SU-DHL-6 (cell line): ENCODE measurements around the gene RTRAF.

ENCODE experiments used
- H2AFZ ChIP-seq: fragments of 200-600 bp; sonication (generic); 2 replicates; pipeline ENCODE4 v1.6.1; 2014; ENCODE audit warnings: low read depth, mild to moderate bottlenecking, moderate library complexity, mixed read lengths, antibody characterized with exemption, low read length; ENCODE audit not compliant: severe bottlenecking
- H3F3A ChIP-seq: fragments of 200-600 bp; shearing (Covaris generic); 2 replicates; pipeline ENCODE4 v1.6.0; 2016; ENCODE audit warnings: antibody characterized with exemption, mild to moderate bottlenecking; ENCODE audit not compliant: insufficient read depth
- H3K27ac ChIP-seq: fragments of 200-600 bp; sonication (generic); 2 replicates; pipeline ENCODE4 v1.5.1; 2016; ENCODE audit warnings: low read depth, mild to moderate bottlenecking, low read length, moderate library complexity, mixed read lengths
- H3K27me3 ChIP-seq: fragments of 200-600 bp; sonication (generic), shearing (Covaris generic); 2 replicates; pipeline ENCODE4 v1.6.0; 2014; ENCODE audit warnings: mild to moderate bottlenecking, low read length
- H3K36me3 ChIP-seq: fragments of 200-600 bp; sonication (generic); 2 replicates; pipeline ENCODE4 v1.6.1; 2014; ENCODE audit warnings: mild to moderate bottlenecking, low read length, mixed read lengths
- H3K4me2 ChIP-seq: fragments of 300-600, 200-600 bp; shearing (Covaris generic), sonication (generic); 2 replicates; pipeline ENCODE4 v1.6.0; 2014; ENCODE audit warnings: low read length, low read depth, mild to moderate bottlenecking; ENCODE audit not compliant: poor library complexity, severe bottlenecking
- H3K4me3 ChIP-seq: fragments of 200-600 bp; sonication (generic); 2 replicates; pipeline ENCODE4 v1.5.1; 2014; ENCODE audit warnings: antibody characterized with exemption, low read length, mild to moderate bottlenecking, mixed read lengths; ENCODE audit not compliant: insufficient read depth, poor library complexity, severe bottlenecking
- H3K79me2 ChIP-seq: fragments of 200-600 bp; sonication (generic); 2 replicates; pipeline ENCODE4 v1.6.1; 2014; ENCODE audit warnings: mild to moderate bottlenecking, low read length, moderate library complexity; ENCODE audit not compliant: insufficient read depth
- H3K9ac ChIP-seq: fragments of 200-600 bp; sonication (generic); 2 replicates; pipeline ENCODE4 v1.7.0; 2014; ENCODE audit warnings: mild to moderate bottlenecking, low read length
- H3K9me2 ChIP-seq: fragments of 200-600 bp; sonication (generic); replicated peaks from 2 replicates; pipeline ENCODE4 v1.6.1; 2014; ENCODE audit warnings: low read length; ENCODE audit not compliant: insufficient read depth
- H3K9me3 ChIP-seq: fragments of 200-600 bp; sonication (generic); 2 replicates; pipeline ENCODE4 v1.6.1; 2014; ENCODE audit warnings: low read length, mixed read lengths; ENCODE audit not compliant: insufficient read depth
- H4K20me1 ChIP-seq: fragments of 200-600 bp; sonication (generic); 2 replicates; pipeline ENCODE4 v1.6.1; 2014; ENCODE audit warnings: low read depth, mild to moderate bottlenecking, antibody characterized with exemption, low read length, moderate library complexity, mixed read lengths
- CTCF ChIP-seq: fragments of 200-600 bp; sonication (generic); IDR thresholded peaks from one replicate; pipeline ENCODE4 v1.5.1; 2017; ENCODE audit warnings: antibody characterized with exemption, mild to moderate bottlenecking, low read length, moderate library complexity; ENCODE audit not compliant: insufficient read depth, poor library complexity, severe bottlenecking
- EZH2phosphoT487 ChIP-seq: fragments of 200-600 bp; sonication (generic), shearing (Covaris generic); conservative IDR thresholded peaks from 2 replicates; pipeline ENCODE4 v1.6.1; 2018; ENCODE audit warnings: mild to moderate bottlenecking, antibody characterized with exemption, low read length, moderate library complexity, mixed read lengths

Gene RTRAF

GRCh38 chr14:51999084-51999483 is 9.7 kb downstream of the RTRAF start:
- H3K79me2 ChIP-seq = peaks cover 56% of the 10 kb centered on the region
- no peak overlapping the region for H3K9ac ChIP-seq
- no peak overlapping the region for H3K4me3 ChIP-seq
- H3K36me3 ChIP-seq = peaks cover 94% of the 10 kb centered on the region
- H3K9me2 ChIP-seq = no peaks in the 10 kb centered on the region
- H4K20me1 ChIP-seq = peaks cover 14% of the 10 kb centered on the region; the same call in 1 of the 2 replicates
- no peaks in the 10 kb centered on the region for H3K27me3 ChIP-seq
- no peak overlapping the region for H3K4me2 ChIP-seq
- no peaks in the 10 kb centered on the region for H3K9me3 ChIP-seq
- peaks cover 7% of the 10 kb centered on the region; the same call in 1 of the 2 replicates for H3F3A ChIP-seq
- no peak overlapping the region for H3K27ac ChIP-seq
- H2AFZ ChIP-seq = no peak overlapping the region
- TF ChIP-seq CTCF (no peak), EZH2phosphoT487 (no peak)

GRCh38 chr14:52000019-52000582 is 10.8 kb downstream of the RTRAF start:
- Histone ChIP-seq H3F3A (peaks cover 7% of the 10 kb centered on the region; the same call in 1 of the 2 replicates), H3K4me2 (no peak overlapping the region), H3K27ac (no peak overlapping the region)

GRCh38 chr14:52000696-52001095 is 11.3 kb downstream of the RTRAF start:
- no peak overlapping the region for H2AFZ ChIP-seq
- H3K9ac ChIP-seq = no peak overlapping the region
- no peak overlapping the region for H3K4me3 ChIP-seq
- H3K9me3 ChIP-seq = no peaks in the 10 kb centered on the region
- no peaks in the 10 kb centered on the region for H3K9me2 ChIP-seq
- no peak overlapping the region for H3K27ac ChIP-seq
- TF ChIP-seq EZH2phosphoT487 (no peak), CTCF (no peak)
- peaks cover 7% of the 10 kb centered on the region; the same call in 1 of the 2 replicates for H3F3A ChIP-seq
- H4K20me1 ChIP-seq = peaks cover 14% of the 10 kb centered on the region; the same call in 1 of the 2 replicates
- H3K36me3 ChIP-seq = peaks cover 93% of the 10 kb centered on the region
- H3K27me3 ChIP-seq = no peaks in the 10 kb centered on the region
- H3K79me2 ChIP-seq = peaks cover 40% of the 10 kb centered on the region
- no peak overlapping the region for H3K4me2 ChIP-seq

More at GRCh38 chr14:52000019-52000582, 10.8 kb downstream of the RTRAF start:
- H3K4me3 ChIP-seq = no peak overlapping the region
- peaks cover 14% of the 10 kb centered on the region; the same call in 1 of the 2 replicates for H4K20me1 ChIP-seq
- no peak for TF ChIP-seq EZH2phosphoT487
- peaks cover 46% of the 10 kb centered on the region for H3K79me2 ChIP-seq
- H3K27me3 ChIP-seq = no peaks in the 10 kb centered on the region
- no peaks in the 10 kb centered on the region for H3K9me2 ChIP-seq
- H3K9ac ChIP-seq = no peak overlapping the region
- peaks cover 93% of the 10 kb centered on the region for H3K36me3 ChIP-seq
- no peak overlapping the region for H2AFZ ChIP-seq
- no peaks in the 10 kb centered on the region for H3K9me3 ChIP-seq

GRCh38 chr14:52002542-52002941 is 13.2 kb downstream of the RTRAF start:
- H3K9ac ChIP-seq = no peak overlapping the region
- no peaks in the 10 kb centered on the region for H3K27me3 ChIP-seq
- H4K20me1 ChIP-seq = 0 out of 2 replicates have a peak, but pooled peaks cover under 1% of the 10 kb centered on the region
- H3K4me2 ChIP-seq = no peak overlapping the region
- no peak overlapping the region for H3K27ac ChIP-seq
- no peak overlapping the region for H2AFZ ChIP-seq
- H3K79me2 ChIP-seq = peaks cover 22% of the 10 kb centered on the region; the same call in 1 of the 2 replicates
- H3K9me2 ChIP-seq = no peaks in the 10 kb centered on the region
- no peak overlapping the region for H3K4me3 ChIP-seq
- no peak for TF ChIP-seq CTCF
- no peak for TF ChIP-seq EZH2phosphoT487
- peaks cover 87% of the 10 kb centered on the region for H3K36me3 ChIP-seq
- no peaks in the 10 kb centered on the region for H3F3A ChIP-seq
- H3K9me3 ChIP-seq = no peaks in the 10 kb centered on the region
